Measurements from ENCODE around the gene TERT. TPM values are rescaled to one million over a fixed set of nuclear protein-coding genes. Genes with fewer than 3 reads are reported as not detected.

The TERT gene
- total and polyA plus RNA-seq, 2 of the 13 experiments (the other 11 are each of a cell fraction or from before 2014, with no cell fraction given) = 4.3 to 5.9 TPM

DNA sequence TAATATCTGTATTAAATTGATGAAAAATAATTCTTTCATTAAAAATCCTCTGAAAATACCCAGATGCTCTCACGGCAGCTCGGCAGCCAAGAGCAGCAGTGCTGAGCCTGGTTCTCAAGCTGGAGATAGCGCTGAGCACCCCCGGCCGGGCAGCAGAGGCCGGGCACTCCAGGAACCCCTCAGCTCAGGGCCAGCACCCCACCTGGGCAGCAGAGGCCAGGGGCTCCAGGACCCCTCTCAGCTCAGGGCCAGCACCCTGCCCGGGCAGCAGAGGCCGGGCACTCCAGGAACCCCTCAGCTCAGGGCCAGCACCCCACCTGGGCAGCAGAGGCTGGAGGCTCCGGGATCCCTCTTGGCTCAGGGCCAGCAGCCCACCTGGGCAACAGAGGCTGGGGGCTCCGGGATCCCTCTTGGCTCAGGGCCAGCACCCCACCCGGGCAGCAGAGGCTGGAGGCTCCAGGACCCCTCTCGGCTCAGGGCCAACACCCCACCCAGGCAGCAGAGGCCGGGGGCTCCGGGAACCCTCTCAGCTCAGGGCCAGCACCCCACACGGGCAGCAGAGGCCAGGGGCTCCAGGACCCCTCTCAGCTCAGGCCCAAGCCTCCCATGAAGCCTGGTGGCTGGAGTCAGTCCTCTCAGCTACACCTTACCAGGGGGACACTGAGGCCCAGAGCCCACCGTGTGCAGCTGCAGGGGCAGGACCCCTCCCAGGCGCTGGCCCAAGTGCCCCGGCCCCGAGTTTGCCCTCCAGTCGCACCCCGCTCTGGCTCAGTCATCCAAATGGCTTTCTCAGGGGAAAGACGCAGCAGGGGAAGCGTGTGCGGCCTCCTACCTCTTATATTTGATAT is 28.3 kb upstream of the TERT start (continued):
- TF ChIP-seq ZNF296 (CRISPR knock-in tag; conservative IDR thresholded peaks at IDR 0.05) = no peak
- TF ChIP-seq, protein P1, sequence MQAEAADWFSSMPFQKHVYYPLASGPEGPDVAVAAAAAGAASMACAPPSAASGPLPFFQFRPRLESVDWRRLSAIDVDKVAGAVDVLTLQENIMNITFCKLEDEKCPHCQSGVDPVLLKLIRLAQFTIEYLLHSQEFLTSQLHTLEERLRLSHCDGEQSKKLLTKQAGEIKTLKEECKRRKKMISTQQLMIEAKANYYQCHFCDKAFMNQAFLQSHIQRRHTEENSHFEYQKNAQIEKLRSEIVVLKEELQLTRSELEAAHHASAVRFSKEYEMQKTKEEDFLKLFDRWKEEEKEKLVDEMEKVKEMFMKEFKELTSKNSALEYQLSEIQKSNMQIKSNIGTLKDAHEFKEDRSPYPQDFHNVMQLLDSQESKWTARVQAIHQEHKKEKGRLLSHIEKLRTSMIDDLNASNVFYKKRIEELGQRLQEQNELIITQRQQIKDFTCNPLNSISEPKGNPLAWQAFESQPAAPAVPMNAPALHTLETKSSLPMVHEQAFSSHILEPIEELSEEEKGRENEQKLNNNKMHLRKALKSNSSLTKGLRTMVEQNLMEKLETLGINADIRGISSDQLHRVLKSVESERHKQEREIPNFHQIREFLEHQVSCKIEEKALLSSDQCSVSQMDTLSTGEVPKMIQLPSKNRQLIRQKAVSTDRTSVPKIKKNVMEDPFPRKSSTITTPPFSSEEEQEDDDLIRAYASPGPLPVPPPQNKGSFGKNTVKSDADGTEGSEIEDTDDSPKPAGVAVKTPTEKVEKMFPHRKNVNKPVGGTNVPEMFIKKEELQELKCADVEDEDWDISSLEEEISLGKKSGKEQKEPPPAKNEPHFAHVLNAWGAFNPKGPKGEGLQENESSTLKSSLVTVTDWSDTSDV (CRISPR knock-in tag; IDR thresholded peaks at IDR 0.05) = no peak
- no peak for TF ChIP-seq TCF7L2 (IDR thresholded peaks at IDR 0.05; ENCODE audit: low read depth, low read length)

DNA sequence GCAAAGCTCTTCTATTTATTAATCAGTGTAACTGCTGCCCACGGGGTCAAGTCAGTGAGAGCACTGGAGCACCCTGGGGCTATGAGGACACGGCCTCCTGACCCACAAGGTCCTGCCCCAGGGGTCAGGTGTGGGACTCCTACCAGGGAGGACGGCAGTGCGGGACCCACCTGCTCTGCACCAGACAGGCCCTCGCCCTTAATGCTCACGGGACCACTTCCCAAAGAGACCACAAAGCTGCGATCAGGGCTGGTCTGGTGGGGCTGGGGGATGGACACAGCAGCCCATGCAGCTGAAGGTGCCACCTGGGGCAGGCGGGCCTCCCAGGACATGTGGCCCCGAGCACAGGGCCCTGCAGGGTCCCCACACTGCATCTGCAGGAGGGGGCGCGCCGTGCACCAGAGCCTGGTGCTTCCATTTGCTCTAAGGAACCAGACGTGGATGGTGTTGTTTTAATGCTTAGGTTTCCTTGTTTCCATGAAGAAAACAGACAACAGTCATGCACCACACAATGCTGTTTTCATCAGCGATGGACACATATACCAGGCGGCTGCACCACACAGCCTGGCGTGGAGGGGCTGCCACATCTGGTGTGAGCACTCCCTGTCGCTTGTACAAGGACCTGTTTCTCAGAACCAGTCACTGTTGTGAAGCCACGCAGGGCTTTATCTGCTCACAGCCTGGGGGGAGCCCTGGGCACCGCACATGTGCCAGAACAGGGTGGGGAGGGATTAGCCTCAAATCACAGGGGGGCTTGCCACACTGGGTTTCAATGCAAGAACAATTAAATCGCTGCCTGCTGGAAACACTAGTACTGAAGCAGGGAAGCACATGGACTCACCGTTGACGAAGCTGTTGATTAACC is 27.4 kb upstream of the TERT start:
- POLR2A ChIA-PET = no interaction called here
- no TSS peak for BruUV-seq (replicated peaks)
- Histone ChIP-seq H3K9me3 (ENCODE audit: low read length) (no peaks in the 10 kb centered on the region), H3K27me3 (ENCODE audit: control insufficient read depth in 1 of 2, insufficient read depth in 2 of 2, low read length in 2 of 2) (no peaks in the 10 kb centered on the region), H3K4me1 (ENCODE audit: insufficient read depth, low read length) (peaks cover 16% of the 10 kb centered on the region), H2AFZ (ENCODE audit: low read length) (no peak overlapping the region), H3K36me3 (replicated peaks in 1 of 2; ENCODE audit: control insufficient read depth in 1 of 2, insufficient read depth in 2 of 2, low read length in 2 of 2) (peaks cover 34 to 60% of the 10 kb centered on the region in 2 experiments; a peak in 4 of 5 replicates), H3K79me2 (ENCODE audit: insufficient read depth, low read length) (no peaks in the 10 kb centered on the region), H3K9ac (ENCODE audit: insufficient read depth, low read depth, low read length) (no peak overlapping the region), H4K20me1 (ENCODE audit: insufficient read depth, low read length) (peaks cover 7% of the 10 kb centered on the region), H3K4me3 (replicated peaks in 1 of 3; ENCODE audit: insufficient read depth in 1 of 3, low read depth in 2 of 3, low read length in 3 of 3) (no peak overlapping the region), H3K4me2 (ENCODE audit: low read depth, low read length) (no peak overlapping the region), H3K27ac (ENCODE audit: extremely low read length, insufficient read depth, low read length) (no peak overlapping the region)
- FAIRE-seq (no peak), DNase-seq (ENCODE audit: low spot score) (no peak), ATAC-seq (no peak)
- 98% methylated on average over 13 of the region's 22 CpGs for WGBS (ENCODE audit: low lambda C conversion rate)
- CTCF ChIA-PET (ENCODE audit: low intra/inter-chr PET ratio, low total read pairs) = no interaction called here
- intact Hi-C loops (cut with micrococcal nuclease; ENCODE audit: unreplicated experiment) = no loop called here
- in situ Hi-C loops (cut with HindIII; ENCODE audit: extremely low pct_ligation_motif_present, low pct_unique_long_range_greater_than_20kb) = no loop called here
- TF ChIP-seq ZNF207 (IDR thresholded peaks at IDR 0.05; ENCODE audit: borderline replicate concordance) = no peak
- peak; percentile 31 for TF ChIP-seq AGO2 (optimal IDR thresholded peaks at IDR 0.05; ENCODE audit: low read depth, low read length)

Data from HepG2 (cell line).